ENCODE results near the gene UBE2I.
"Not testable (repeated sequence)": the region's sequence is repeated elsewhere in the genome, so short reads cannot be mapped to it uniquely, and the experiment has no call there.

UBE2I gene

GRCh38 chr16:1293921-1294656 is 15.3 kb upstream of the UBE2I start:
- no peak overlapping the region for H3K9ac ChIP-seq (ENCODE audit: low read length)

GRCh38 chr16:1295465-1295864 is 14.0 kb upstream of the UBE2I start:
- no peaks in the 10 kb centered on the region for H3F3A ChIP-seq (ENCODE audit: insufficient read depth, low read length)
- peaks cover 8% of the 10 kb centered on the region; the same call in 1 of the 2 replicates for H3K27me3 ChIP-seq (ENCODE audit: insufficient read depth, low read length)
- H3K36me3 ChIP-seq (ENCODE audit: insufficient read depth, low read length), result no peaks in the 10 kb centered on the region
- H3K9me2 ChIP-seq (ENCODE audit: low read depth, low read length), result no peaks in the 10 kb centered on the region
- H3K4me3 ChIP-seq (ENCODE audit: low read depth, low read length, poor library complexity, severe bottlenecking), result no peak overlapping the region
- no peak overlapping the region for H3K9ac ChIP-seq (ENCODE audit: low read length)
- TF ChIP-seq CTCF (IDR thresholded peaks at IDR 0.05; ENCODE audit: low read length) (no peak), EZH2 (IDR thresholded peaks at IDR 0.05; ENCODE audit: borderline replicate concordance, low read length) (no peak)
- H3K9me3 ChIP-seq (ENCODE audit: low read length), result no peaks in the 10 kb centered on the region
- no peaks in the 10 kb centered on the region for H4K20me1 ChIP-seq (ENCODE audit: insufficient read depth, low read length)
- no peak overlapping the region for H3K27ac ChIP-seq (ENCODE audit: low read depth, low read length, poor library complexity, severe bottlenecking)
- no peaks in the 10 kb centered on the region for H3K79me2 ChIP-seq (ENCODE audit: insufficient read depth, low read length)
- H3K4me1 ChIP-seq (ENCODE audit: insufficient read depth, low read length, severe bottlenecking), result no peaks in the 10 kb centered on the region
- no peak overlapping the region for H3K4me2 ChIP-seq (ENCODE audit: low read length)
- no peak overlapping the region for H2AFZ ChIP-seq (ENCODE audit: low read length)

More at GRCh38 chr16:1293921-1294656, 15.3 kb upstream of the UBE2I start:
- Histone ChIP-seq H3K9me3 (ENCODE audit: low read length) (no peaks in the 10 kb centered on the region), H3K4me2 (ENCODE audit: low read length) (no peak overlapping the region), H3K4me3 (ENCODE audit: low read depth, low read length, poor library complexity, severe bottlenecking) (no peak overlapping the region), H3K27ac (ENCODE audit: low read depth, low read length, poor library complexity, severe bottlenecking) (no peak overlapping the region), H3K36me3 (ENCODE audit: insufficient read depth, low read length) (no peaks in the 10 kb centered on the region), H3K4me1 (ENCODE audit: insufficient read depth, low read length, severe bottlenecking) (no peaks in the 10 kb centered on the region), H4K20me1 (ENCODE audit: insufficient read depth, low read length) (no peaks in the 10 kb centered on the region), H2AFZ (ENCODE audit: low read length) (no peak overlapping the region), H3K79me2 (ENCODE audit: insufficient read depth, low read length) (no peaks in the 10 kb centered on the region), H3K9me2 (ENCODE audit: low read depth, low read length) (no peaks in the 10 kb centered on the region), H3F3A (ENCODE audit: insufficient read depth, low read length) (no peaks in the 10 kb centered on the region), H3K27me3 (ENCODE audit: insufficient read depth, low read length) (0 out of 2 replicates have a peak, but pooled peaks cover 9% of the 10 kb centered on the region)
- TF ChIP-seq CTCF (IDR thresholded peaks at IDR 0.05; ENCODE audit: low read length), result no peak
- TF ChIP-seq EZH2 (IDR thresholded peaks at IDR 0.05; ENCODE audit: borderline replicate concordance, low read length), result no peak

GRCh38 chr16:1296688-1297017 is 12.8 kb upstream of the UBE2I start:
- not testable (repeated sequence) for H3K4me1 ChIP-seq (ENCODE audit: insufficient read depth, low read length, severe bottlenecking); H3K9ac ChIP-seq (ENCODE audit: low read length); H3K79me2 ChIP-seq (ENCODE audit: insufficient read depth, low read length); H4K20me1 ChIP-seq (ENCODE audit: insufficient read depth, low read length); H3K9me3 ChIP-seq (ENCODE audit: low read length); H3K36me3 ChIP-seq (ENCODE audit: insufficient read depth, low read length); H3K4me2 ChIP-seq (ENCODE audit: low read length); H3K27me3 ChIP-seq (ENCODE audit: insufficient read depth, low read length); H3K4me3 ChIP-seq (ENCODE audit: low read depth, low read length, poor library complexity, severe bottlenecking); H3K9me2 ChIP-seq (ENCODE audit: low read depth, low read length); H3K27ac ChIP-seq (ENCODE audit: low read depth, low read length, poor library complexity, severe bottlenecking); H3F3A ChIP-seq (ENCODE audit: insufficient read depth, low read length); H2AFZ ChIP-seq (ENCODE audit: low read length)

Data from OCI-LY1 (cell line).